ENCODE results near the gene CLDN15.

GRCh38 chr7:101265622-101266516, 28.3 kb upstream of the CLDN15 start:
- no peak for TF ChIP-seq CTCF (IDR thresholded peaks at IDR 0.05)
- TF ChIP-seq POLR2AphosphoS5 (IDR thresholded peaks at IDR 0.05), result no peak
- TF ChIP-seq POLR2A (IDR thresholded peaks at IDR 0.05), result no peak
- no peak for TF ChIP-seq EP300 (IDR thresholded peaks at IDR 0.05; ENCODE audit: low read depth)
